DND-41 (cell line): Measurements from ENCODE around the gene ZNF576.

ENCODE experiments used
- ATAC-seq: fragments of 200-7000 bp; cut with Tn5 transposase; 3 replicates; pipeline ENCODE4 v1.9.1; 2021; ENCODE audit warnings: low read depth; ENCODE audit not compliant: insufficient read depth
- DNase-seq: peaks from one replicate; pipeline ENCODE4 v3.0.0-alpha.2; 2020
- H2AFZ ChIP-seq: 2 replicates; pipeline ENCODE4 v1.6.0; 2012; ENCODE audit warnings: low read depth, low read length
- H3K27ac ChIP-seq: 2 replicates; pipeline ENCODE4 v1.5.1; 2012; ENCODE audit warnings: low read length, inconsistent platforms
- H3K27me3 ChIP-seq: fragments of 200-600 bp; sonication (generic); 2 replicates; pipeline ENCODE4 v1.6.0; 2012; ENCODE audit warnings: low read length, mild to moderate bottlenecking, inconsistent platforms; ENCODE audit not compliant: insufficient read depth, poor library complexity
- H3K36me3 ChIP-seq: 2 replicates; pipeline ENCODE4 v1.5.1; 2012; ENCODE audit warnings: low read length, inconsistent platforms; ENCODE audit not compliant: insufficient read depth
- H3K4me1 ChIP-seq: 2 replicates; pipeline ENCODE4 v1.5.1; 2012; ENCODE audit warnings: mild to moderate bottlenecking, low read length; ENCODE audit not compliant: insufficient read depth
- H3K4me2 ChIP-seq: 2 replicates; pipeline ENCODE4 v1.6.0; 2012; ENCODE audit warnings: mild to moderate bottlenecking, moderate library complexity, low read length, inconsistent platforms; ENCODE audit not compliant: insufficient read depth
- H3K4me3 ChIP-seq, 2 experiments: fragments of 200-600 bp in 1 of 2; shearing (Covaris generic) in 1 of 2; 2 replicates each; pipeline ENCODE4 v1.5.1; 2012 to 2016; ENCODE audit warnings: inconsistent platforms in 2 of 2, low read length in 2 of 2, mild to moderate bottlenecking in 2 of 2, low read depth in 1 of 2, moderate library complexity in 1 of 2
- H3K79me2 ChIP-seq: 2 replicates; pipeline ENCODE4 v1.6.0; 2012; ENCODE audit warnings: low read length, inconsistent platforms; ENCODE audit not compliant: insufficient read depth
- H3K9ac ChIP-seq: 2 replicates; pipeline ENCODE4 v1.6.0; 2012; ENCODE audit warnings: low read depth, mild to moderate bottlenecking, inconsistent platforms, low read length, moderate library complexity
- H3K9me3 ChIP-seq: 2 replicates; pipeline ENCODE4 v1.5.1; 2012; ENCODE audit warnings: low read length, moderate library complexity, mild to moderate bottlenecking, inconsistent platforms; ENCODE audit not compliant: insufficient read depth, severe bottlenecking
- H4K20me1 ChIP-seq: 2 replicates; pipeline ENCODE4 v1.6.0; 2012; ENCODE audit warnings: low read length; ENCODE audit not compliant: insufficient read depth
- EZH2 ChIP-seq: IDR thresholded peaks from 3 replicates; pipeline ENCODE4 v1.6.1; 2012; ENCODE audit warnings: borderline replicate concordance, low read depth, mild to moderate bottlenecking, moderate library complexity, low read length, inconsistent platforms; ENCODE audit not compliant: severe bottlenecking
- TF ChIP-seq, protein P1 (sequence below): IDR thresholded peaks from 2 replicates; pipeline ENCODE4 v1.5.1; 2012; ENCODE audit warnings: borderline replicate concordance, low read length, moderate library complexity, mild to moderate bottlenecking; ENCODE audit not compliant: poor library complexity, severe bottlenecking; ENCODE audit errors: extremely low read depth

ZNF576 gene

DNA sequence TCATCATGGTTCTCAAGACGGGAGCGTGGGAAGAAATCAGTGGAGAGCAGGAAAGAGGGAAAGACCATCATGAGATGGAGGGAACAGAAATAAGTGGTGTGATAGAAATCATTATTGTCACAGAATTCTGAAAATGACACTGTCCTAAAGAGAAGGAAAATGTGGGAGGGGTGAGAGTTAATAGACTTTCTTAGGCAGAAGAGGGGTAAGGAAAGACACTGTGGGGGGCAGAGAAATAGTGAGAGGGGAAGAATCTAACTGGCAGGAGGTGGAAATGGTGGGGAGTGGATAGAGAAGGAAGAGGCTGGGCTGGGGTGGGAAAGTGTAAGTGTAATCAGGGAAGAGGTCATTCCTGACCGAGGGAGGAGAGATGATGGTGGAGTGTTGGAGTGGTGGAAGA, 17.6 kb upstream of the ZNF576 start:
- no peaks in the 10 kb centered on the region for H3K9me3 ChIP-seq
- H3K4me3 ChIP-seq = no peak overlapping the region
- no peaks in the 10 kb centered on the region for H4K20me1 ChIP-seq
- DNase-seq = no peak
- no peak overlapping the region for H3K9ac ChIP-seq
- H3K79me2 ChIP-seq = peaks cover 23% of the 10 kb centered on the region
- H3K27ac ChIP-seq = no peak overlapping the region
- H3K27me3 ChIP-seq = no peaks in the 10 kb centered on the region
- no peak overlapping the region for H2AFZ ChIP-seq
- peaks cover 50% of the 10 kb centered on the region for H3K4me1 ChIP-seq
- no peak for ATAC-seq
- H3K4me2 ChIP-seq = no peak overlapping the region
- no peak for TF ChIP-seq EZH2
- TF ChIP-seq, protein P1, sequence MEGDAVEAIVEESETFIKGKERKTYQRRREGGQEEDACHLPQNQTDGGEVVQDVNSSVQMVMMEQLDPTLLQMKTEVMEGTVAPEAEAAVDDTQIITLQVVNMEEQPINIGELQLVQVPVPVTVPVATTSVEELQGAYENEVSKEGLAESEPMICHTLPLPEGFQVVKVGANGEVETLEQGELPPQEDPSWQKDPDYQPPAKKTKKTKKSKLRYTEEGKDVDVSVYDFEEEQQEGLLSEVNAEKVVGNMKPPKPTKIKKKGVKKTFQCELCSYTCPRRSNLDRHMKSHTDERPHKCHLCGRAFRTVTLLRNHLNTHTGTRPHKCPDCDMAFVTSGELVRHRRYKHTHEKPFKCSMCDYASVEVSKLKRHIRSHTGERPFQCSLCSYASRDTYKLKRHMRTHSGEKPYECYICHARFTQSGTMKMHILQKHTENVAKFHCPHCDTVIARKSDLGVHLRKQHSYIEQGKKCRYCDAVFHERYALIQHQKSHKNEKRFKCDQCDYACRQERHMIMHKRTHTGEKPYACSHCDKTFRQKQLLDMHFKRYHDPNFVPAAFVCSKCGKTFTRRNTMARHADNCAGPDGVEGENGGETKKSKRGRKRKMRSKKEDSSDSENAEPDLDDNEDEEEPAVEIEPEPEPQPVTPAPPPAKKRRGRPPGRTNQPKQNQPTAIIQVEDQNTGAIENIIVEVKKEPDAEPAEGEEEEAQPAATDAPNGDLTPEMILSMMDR = no peak
- peaks cover 4% of the 10 kb centered on the region; the same call in 1 of the 2 replicates for H3K36me3 ChIP-seq

DNA sequence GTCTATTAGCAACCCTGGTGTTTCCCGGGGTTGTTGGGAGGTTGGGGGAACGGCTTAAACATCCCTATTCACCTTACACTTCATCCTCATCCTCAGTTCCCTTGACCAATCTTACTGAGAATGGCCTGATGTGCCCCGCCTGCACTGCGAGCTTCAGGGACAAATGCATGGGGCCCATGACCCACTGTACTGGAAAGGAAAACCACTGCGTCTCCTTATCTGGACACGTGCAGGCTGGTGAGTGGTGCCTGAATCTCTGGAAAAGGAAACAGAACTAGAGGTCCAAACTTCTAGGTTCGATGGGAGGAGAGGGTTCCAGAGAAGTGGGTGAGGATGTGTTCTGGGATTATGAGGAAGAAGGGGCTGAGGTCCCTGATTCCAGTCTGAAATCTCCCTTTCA, 14.9 kb upstream of the ZNF576 start:
- peak overlapping the region in 1 of 2 experiments; percentile 43; a peak in 2 of 4 replicates for H3K4me3 ChIP-seq
- TF ChIP-seq, protein P1 = no peak
- TF ChIP-seq EZH2 = no peak
- peaks cover 37% of the 10 kb centered on the region for H3K4me1 ChIP-seq
- no peaks in the 10 kb centered on the region for H4K20me1 ChIP-seq
- H3K4me2 ChIP-seq = peak overlapping the region; percentile 67
- H3K27me3 ChIP-seq = no peaks in the 10 kb centered on the region
- no peak overlapping the region; the same call in 1 of the 2 replicates for H3K9ac ChIP-seq
- H3K79me2 ChIP-seq = peaks cover 7% of the 10 kb centered on the region; the same call in 1 of the 2 replicates
- no peaks in the 10 kb centered on the region for H3K9me3 ChIP-seq
- no peak for ATAC-seq
- 0 out of 2 replicates have a peak overlapping the region, but pooled peaks have one; percentile 6 for H2AFZ ChIP-seq
- H3K27ac ChIP-seq = peak overlapping the region; percentile 64
- 0 out of 2 replicates have a peak, but pooled peaks cover 2% of the 10 kb centered on the region for H3K36me3 ChIP-seq
- no peak for DNase-seq

DNA sequence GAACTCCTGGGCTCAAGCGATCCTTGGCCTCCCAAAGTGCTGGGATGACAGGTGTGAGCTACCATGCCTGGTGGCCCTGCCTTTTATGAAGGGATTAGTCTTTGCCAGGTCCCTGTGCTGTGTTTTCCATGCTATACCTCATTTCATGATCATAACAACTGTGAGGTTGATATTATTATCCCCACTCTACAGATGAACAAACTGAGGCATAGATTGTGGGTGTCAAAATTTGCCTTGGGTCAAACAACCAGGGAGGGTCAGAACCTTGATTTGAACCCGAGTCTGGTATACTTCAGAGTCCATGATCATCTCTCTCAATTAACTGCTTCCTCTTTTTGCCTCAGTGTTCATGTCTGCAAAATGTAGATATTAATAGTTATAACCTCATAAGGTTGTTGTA, 13.9 kb upstream of the ZNF576 start:
- H3K27ac ChIP-seq = no peak overlapping the region
- no peak overlapping the region for H2AFZ ChIP-seq
- TF ChIP-seq, protein P1 = no peak
- TF ChIP-seq EZH2 = no peak
- H3K4me1 ChIP-seq = peaks cover 35% of the 10 kb centered on the region
- H3K79me2 ChIP-seq = peaks cover 7% of the 10 kb centered on the region; the same call in 1 of the 2 replicates
- DNase-seq = no peak
- no peak overlapping the region for H3K4me2 ChIP-seq
- H3K9ac ChIP-seq = no peak overlapping the region
- H3K4me3 ChIP-seq = no peak overlapping the region
- H4K20me1 ChIP-seq = no peaks in the 10 kb centered on the region
- ATAC-seq = no peak
- no peaks in the 10 kb centered on the region for H3K27me3 ChIP-seq
- H3K9me3 ChIP-seq = no peaks in the 10 kb centered on the region
- 0 out of 2 replicates have a peak, but pooled peaks cover 5% of the 10 kb centered on the region for H3K36me3 ChIP-seq
